Measurements from ENCODE around the gene HPCAL1.

Gene HPCAL1

GRCh38 chr2:10447895-10448575 lies 145.3 kb downstream of the HPCAL1 start, which contains the start of gene ODC1:
TSS of gene ODC1 (minus strand) at chr2:10448327. CDS start at chr2:10445032, 3,295 bp downstream.
- no peak for FAIRE-seq
- no peak for TF ChIP-seq CTCF (IDR thresholded peaks at IDR 0.05; ENCODE audit: insufficient read depth, missing control alignments)
- no peak for DNase-seq (ENCODE audit: insufficient read length, low spot score)

- no peak for TF ChIP-seq CTCF (IDR thresholded peaks at IDR 0.05; ENCODE audit: insufficient read depth, missing control alignments)
- FAIRE-seq, result no peak
- DNase-seq (ENCODE audit: insufficient read length, low spot score), result peak; percentile 93
These were observed 146.1 kb downstream of the HPCAL1 start for GRCh38 chr2:10448576-10449485.

GRCh38 chr2:10449486-10449831 lies 146.8 kb downstream of the HPCAL1 start:
- TF ChIP-seq CTCF (IDR thresholded peaks at IDR 0.05; ENCODE audit: insufficient read depth, missing control alignments), result no peak
- FAIRE-seq, result no peak
- DNase-seq (ENCODE audit: insufficient read length, low spot score), result no peak

GRCh38 chr2:10449838-10450691 lies 147.4 kb downstream of the HPCAL1 start:
- TF ChIP-seq CTCF (IDR thresholded peaks at IDR 0.05; ENCODE audit: insufficient read depth, missing control alignments), result no peak
- FAIRE-seq, result no peak
- DNase-seq (ENCODE audit: insufficient read length, low spot score), result no peak

- TF ChIP-seq CTCF (IDR thresholded peaks at IDR 0.05; ENCODE audit: insufficient read depth, missing control alignments), result no peak
- FAIRE-seq (no peak), DNase-seq (ENCODE audit: insufficient read length, low spot score) (no peak)
These were observed 149.1 kb downstream of the HPCAL1 start for GRCh38 chr2:10451819-10452218.

GRCh38 chr2:10452312-10452711 lies 149.6 kb downstream of the HPCAL1 start:
- no peak for TF ChIP-seq CTCF (IDR thresholded peaks at IDR 0.05; ENCODE audit: insufficient read depth, missing control alignments)
- DNase-seq (ENCODE audit: insufficient read length, low spot score) (no peak), FAIRE-seq (no peak)

Data from D721Med (cell line).